AG10803 (cell line): ENCODE results near the gene OR52E8.

Source experiments
- DNase-seq: peaks from one replicate; pipeline ENCODE4 v3.0.0; 2010; ENCODE audit warnings: low read depth
- H3K4me3 ChIP-seq: 2 replicates; pipeline ENCODE4 v1.5.1; 2011; ENCODE audit warnings: mild to moderate bottlenecking, low read length, control low read depth
- CTCF ChIP-seq: conservative IDR thresholded peaks from 2 replicates; pipeline ENCODE4 v1.5.1; 2011; ENCODE audit warnings: mild to moderate bottlenecking, low read length, control low read depth, inconsistent platforms

OR52E8 gene

DNA sequence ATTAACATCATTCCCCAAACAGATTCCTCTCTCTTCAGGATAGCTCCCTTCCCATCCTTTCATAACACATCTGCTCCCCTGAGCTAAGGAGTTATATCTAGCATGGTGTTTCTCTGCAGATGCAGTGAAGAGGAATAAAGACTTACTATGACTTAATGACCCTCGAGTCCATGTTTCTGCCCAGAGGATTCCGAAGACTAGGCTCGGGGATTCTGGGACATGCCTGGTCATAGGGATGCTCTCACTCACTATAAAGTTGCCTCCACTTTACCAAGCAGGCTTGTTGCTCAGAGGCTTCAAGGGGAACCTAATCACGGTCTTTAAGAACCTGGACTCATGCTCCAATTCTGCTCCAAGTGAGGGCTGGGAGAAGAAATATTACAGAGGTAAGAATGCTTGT is 22.8 kb upstream of the OR52E8 start, which contains the start of gene OR52E4:
TSS of gene OR52E4 (plus strand) at position 301 of the 400 bp plus-strand sequence. CDS start 3,664 bp downstream, outside the sequence.
- DNase-seq: no peak
- no peak for TF ChIP-seq CTCF
- no peak within 1 kb of the TSS for H3K4me3 ChIP-seq

DNA sequence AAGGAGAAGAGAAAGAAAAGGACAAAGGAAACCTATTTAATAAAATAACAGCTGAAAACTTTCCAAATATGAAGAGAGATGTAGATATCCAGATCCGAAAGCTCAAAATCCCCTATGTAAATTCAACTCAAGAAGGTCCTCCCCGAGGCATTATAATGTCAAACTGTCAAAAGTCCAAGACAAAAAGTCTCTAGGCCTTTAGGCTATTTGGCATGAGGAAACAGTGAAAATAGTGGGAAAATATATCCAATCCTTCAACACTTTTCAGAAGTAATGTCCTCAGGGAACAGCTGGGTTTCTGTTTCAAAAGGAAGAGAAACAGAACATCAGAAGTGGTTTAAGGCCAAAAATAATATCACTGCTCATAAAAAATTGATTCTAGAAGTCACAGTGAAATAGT is 21.1 kb upstream of the OR52E8 start:
- no peak for DNase-seq
- no peak overlapping the region for H3K4me3 ChIP-seq
- no peak for TF ChIP-seq CTCF

DNA sequence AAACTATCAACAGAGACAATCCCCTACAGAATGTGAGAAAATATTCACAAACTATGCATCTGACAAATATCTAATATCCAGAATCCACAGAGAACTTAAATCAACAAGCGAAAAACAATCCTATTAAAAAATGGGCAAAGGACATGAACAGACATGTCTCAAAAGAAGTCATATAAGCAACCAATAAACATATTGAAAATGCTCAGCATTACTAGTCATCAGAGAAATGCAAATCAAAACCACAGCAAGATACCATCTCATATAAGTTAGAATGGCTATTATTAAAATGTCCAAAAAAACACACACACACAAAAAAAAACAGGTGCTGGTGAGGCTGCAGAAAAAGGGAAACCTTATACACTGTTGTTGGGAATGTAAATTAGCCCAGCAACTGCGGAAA is 8.3 kb upstream of the OR52E8 start:
- no peak for TF ChIP-seq CTCF
- H3K4me3 ChIP-seq: no peak overlapping the region
- no peak for DNase-seq

GRCh38 chr11:5851002-5851401 is 6.5 kb downstream of the OR52E8 start:
- TF ChIP-seq CTCF: no peak
- DNase-seq: no peak
- no peak overlapping the region for H3K4me3 ChIP-seq

GRCh38 chr11:5847711-5848110 is 9.8 kb downstream of the OR52E8 start:
- DNase-seq: no peak
- no peak for TF ChIP-seq CTCF
- H3K4me3 ChIP-seq: no peak overlapping the region

- H3K4me3 ChIP-seq: no peak overlapping the region
- TF ChIP-seq CTCF: no peak
- DNase-seq: no peak
These were observed 10.8 kb downstream of the OR52E8 start for GRCh38 chr11:5846701-5847100.

DNA sequence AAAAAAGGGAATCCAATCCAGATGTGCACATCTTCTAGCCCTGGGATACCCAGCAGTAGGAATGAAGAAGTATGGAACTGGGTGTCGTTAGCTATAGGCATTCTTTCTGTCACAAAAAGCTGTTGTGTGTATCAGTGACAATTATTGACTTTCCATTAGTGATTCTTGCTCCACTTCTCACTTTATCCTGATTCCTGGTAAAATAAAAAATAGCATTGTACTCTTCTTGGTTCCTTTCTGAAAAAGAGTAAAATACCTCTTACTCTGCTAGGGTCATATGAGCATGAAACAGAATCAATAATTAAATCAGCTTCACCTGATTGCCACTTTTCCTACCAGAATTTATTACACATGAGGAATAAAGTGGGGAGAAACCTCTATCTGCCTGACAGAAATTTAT is 15.7 kb downstream of the OR52E8 start, which contains the start of gene OR52E6:
TSS of gene OR52E6 (minus strand) at position 101 of the 400 bp plus-strand sequence. CDS start at position 101, 0 bp downstream.
- DNase-seq: no peak
- TF ChIP-seq CTCF: no peak
- H3K4me3 ChIP-seq: no peak within 1 kb of the TSS
